ENCODE data around the gene ARHGDIA.

Gene ARHGDIA

GRCh38 chr17:81838753-81839255 lies 32.3 kb downstream of the ARHGDIA start:
- no peak for DNase-seq (ENCODE audit: low read depth)
- no peak for TF ChIP-seq CTCF (conservative IDR thresholded peaks at IDR 0.05; ENCODE audit: low read depth, low read length)
- H3K4me3 ChIP-seq (ENCODE audit: low read length) = no peak overlapping the region

- DNase-seq (ENCODE audit: low read depth) = no peak
- TF ChIP-seq CTCF (conservative IDR thresholded peaks at IDR 0.05; ENCODE audit: low read depth, low read length) = no peak
- H3K4me3 ChIP-seq (ENCODE audit: low read length) = no peak overlapping the region
Measured at GRCh38 chr17:81837641-81838040, 33.5 kb downstream of the ARHGDIA start.

- H3K4me3 ChIP-seq (ENCODE audit: low read length) = peak within 1 kb of the TSS; percentile 66
- no peak for TF ChIP-seq CTCF (conservative IDR thresholded peaks at IDR 0.05; ENCODE audit: low read depth, low read length)
- DNase-seq (ENCODE audit: low read depth) = no peak
Measured at GRCh38 chr17:81834831-81835267, 36.3 kb downstream of the ARHGDIA start, which contains the start of gene PPP1R27. Gene PPP1R27 (minus strand): TSS chr17:81835050. CDS start chr17:81834953, 97 bp downstream.

GRCh38 chr17:81833921-81834830 lies 37.0 kb downstream of the ARHGDIA start:
- H3K4me3 ChIP-seq (ENCODE audit: low read length) = peak overlapping the region; percentile 66
- no peak for DNase-seq (ENCODE audit: low read depth)
- no peak for TF ChIP-seq CTCF (conservative IDR thresholded peaks at IDR 0.05; ENCODE audit: low read depth, low read length)

- peak within 1 kb of the TSS; percentile 71 for H3K4me3 ChIP-seq (ENCODE audit: low read length)
- DNase-seq (ENCODE audit: low read depth) = peak; percentile 76
- no peak for TF ChIP-seq CTCF (conservative IDR thresholded peaks at IDR 0.05; ENCODE audit: low read depth, low read length)
Measured at GRCh38 chr17:81833160-81833920, 37.8 kb downstream of the ARHGDIA start, which contains the start of gene MCRIP1. Gene MCRIP1 (minus strand): TSS chr17:81833291. CDS start chr17:81824506, 8,785 bp downstream.

GRCh38 chr17:81832608-81833159 lies 38.5 kb downstream of the ARHGDIA start:
- DNase-seq (ENCODE audit: low read depth) = no peak
- H3K4me3 ChIP-seq (ENCODE audit: low read length) = peak overlapping the region; percentile 71
- TF ChIP-seq CTCF (conservative IDR thresholded peaks at IDR 0.05; ENCODE audit: low read depth, low read length) = no peak

All from retinal pigment epithelial cell (primary cell).